HG03342 (cell line): ENCODE data around the gene PLEKHH2.
"Not testable (repeated sequence)": the region's sequence is repeated elsewhere in the genome, so short reads cannot be mapped to it uniquely, and the experiment has no call there.

Source experiments
- ATAC-seq: cut with Tn5 transposase; IDR thresholded peaks from one replicate; pipeline ENCODE4 v1.9.1; 2021; ENCODE audit warnings: mild to moderate bottlenecking, moderate library complexity; ENCODE audit not compliant: unreplicated experiment

Gene PLEKHH2

DNA sequence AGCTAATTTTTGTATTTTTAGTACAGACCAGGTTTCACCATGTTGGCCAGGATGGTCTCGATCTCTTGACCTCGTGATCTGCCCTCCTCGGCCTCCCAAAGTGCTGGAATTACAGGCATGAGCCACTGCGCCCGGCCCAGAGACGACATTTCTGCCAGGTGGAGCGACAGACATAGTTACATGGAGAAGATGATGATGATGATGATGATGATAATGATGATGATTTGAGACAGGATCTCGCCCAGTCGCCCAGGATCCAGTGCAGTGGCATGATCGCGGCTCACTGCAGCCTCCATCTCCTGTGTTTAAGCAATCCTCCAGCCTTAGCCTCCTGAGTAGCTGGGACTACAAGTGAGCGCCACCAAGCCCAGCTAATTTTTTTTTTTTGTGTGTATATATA lies 907 bp upstream of the PLEKHH2 start:
- not testable (repeated sequence) for ATAC-seq

DNA sequence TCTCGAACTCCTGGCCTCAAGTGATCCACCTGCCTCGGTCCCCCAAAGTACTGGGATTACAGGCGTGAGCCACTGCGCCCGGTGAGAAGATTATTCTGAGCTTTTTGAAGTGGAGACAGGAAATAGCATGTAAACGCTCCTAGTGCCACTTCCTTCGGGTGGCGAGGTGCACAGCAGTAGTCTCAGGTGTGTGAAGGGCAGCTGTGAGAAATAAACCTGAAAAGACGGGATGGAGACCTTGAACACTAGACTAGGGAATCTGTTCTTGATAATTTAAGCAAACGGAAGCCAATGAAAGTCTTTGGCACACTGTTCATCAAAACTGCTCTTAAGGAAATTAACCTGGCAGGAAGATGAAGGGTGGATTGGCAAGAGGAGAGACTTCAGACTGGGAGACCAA lies 439 bp upstream of the PLEKHH2 start:
- no peak for ATAC-seq

DNA sequence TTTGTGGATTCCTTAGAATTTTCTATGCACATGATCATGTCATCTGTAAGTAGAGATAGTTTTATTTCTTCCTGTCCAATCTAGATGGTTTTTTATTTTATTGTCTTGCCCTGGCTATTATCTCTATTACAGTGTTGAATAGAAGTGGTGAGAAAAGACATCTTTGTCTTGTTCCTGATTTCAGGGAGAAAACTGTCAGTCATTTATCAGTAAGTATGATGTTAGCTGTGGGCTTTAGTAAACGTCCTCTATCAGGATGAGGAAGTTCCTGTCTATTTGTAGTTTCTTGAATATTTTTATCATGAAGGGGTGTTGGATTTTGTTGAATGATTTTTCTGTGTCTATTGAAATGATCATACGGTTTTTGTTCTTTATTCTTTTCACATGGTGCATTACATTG lies 5.3 kb downstream of the PLEKHH2 start:
- no peak for ATAC-seq

DNA sequence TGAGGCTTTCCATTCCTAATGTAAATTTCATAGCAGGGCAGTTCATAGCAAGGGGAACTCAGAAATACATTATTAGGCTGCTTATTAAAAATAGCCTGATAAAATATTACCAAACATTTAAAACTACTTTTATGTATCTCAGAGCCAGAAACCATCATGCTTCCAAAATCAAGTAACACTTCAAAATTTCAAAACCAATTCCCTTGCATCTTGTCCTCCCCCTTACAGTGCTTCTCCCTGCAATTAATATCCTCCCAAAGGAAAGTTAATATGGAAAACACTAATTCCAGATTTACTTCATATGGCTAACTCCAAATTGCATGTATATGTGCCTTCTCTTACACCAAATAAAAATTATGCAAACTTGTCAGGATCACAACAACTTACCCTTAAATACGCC lies 6.6 kb downstream of the PLEKHH2 start:
- no peak for ATAC-seq

DNA sequence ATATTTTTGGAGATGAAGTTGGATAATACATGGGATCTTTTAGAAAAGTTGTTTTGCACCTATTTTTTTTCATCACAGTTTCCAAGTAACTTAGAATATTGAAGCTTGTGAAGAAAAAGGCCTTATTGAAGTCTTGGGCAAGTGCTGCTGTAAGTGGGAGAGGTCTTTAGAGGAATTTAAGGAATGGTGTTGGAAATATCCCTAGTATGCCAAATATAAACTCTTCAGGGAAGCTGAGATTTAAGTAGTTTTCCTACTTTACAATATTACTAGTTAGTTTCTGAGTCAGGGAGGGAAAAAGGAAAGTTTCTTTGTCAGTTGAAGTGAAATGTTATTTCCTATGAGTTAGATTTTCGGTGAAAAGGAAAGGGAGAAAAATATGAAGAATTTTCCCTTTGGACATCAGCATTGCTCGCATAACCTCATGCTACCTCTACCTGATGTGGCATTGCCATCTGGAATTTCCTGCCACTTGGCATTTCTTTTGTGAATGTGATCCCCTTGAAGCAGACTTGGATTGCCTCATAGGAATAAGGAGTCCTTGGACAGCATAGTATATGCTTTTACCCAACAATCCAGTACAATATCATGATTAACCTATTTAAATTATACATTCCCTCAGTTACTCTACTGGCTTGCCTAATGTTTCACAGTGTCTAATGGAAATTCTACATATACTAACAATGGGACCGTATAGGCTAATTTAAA lies 12.1 kb downstream of the PLEKHH2 start:
- no peak for ATAC-seq

DNA sequence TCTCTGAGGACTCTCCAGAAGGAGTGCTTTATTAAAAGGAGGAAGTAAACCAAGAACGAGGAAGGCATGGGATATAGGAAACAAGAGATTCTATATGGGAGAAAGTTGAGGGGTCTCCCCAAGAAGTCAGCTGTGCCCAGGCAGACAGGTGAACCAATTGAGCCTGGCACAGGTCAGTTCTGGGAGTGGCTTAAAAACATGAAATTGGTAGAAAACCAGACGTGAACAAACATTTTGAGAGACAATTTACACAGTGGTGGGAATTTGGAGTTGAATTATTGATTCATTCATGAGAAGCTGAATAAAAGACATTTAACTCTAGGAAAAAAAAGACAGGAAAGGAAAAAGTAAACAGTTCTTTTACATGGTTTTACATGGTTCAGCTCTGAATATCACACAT lies 16.4 kb downstream of the PLEKHH2 start:
- no peak for ATAC-seq

DNA sequence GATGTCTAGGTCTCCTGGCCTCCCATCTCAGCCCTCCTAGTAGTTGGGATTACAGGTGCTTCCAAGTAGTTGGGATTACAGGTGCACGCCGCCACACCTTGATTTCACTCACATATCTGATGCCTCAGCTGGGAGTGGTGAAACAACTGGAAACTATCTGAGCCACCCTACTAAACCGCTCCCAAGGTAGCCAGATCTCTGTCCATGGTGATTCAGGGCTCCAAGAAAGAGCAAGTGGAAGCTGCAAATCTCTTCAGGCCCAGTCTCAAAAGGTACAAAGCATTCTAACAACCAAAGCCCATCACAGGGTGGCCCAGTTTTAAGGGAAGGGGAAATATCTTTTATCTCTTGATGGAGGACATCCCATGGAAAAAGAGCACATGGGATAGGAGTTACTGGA lies 20.2 kb downstream of the PLEKHH2 start:
- no peak for ATAC-seq

DNA sequence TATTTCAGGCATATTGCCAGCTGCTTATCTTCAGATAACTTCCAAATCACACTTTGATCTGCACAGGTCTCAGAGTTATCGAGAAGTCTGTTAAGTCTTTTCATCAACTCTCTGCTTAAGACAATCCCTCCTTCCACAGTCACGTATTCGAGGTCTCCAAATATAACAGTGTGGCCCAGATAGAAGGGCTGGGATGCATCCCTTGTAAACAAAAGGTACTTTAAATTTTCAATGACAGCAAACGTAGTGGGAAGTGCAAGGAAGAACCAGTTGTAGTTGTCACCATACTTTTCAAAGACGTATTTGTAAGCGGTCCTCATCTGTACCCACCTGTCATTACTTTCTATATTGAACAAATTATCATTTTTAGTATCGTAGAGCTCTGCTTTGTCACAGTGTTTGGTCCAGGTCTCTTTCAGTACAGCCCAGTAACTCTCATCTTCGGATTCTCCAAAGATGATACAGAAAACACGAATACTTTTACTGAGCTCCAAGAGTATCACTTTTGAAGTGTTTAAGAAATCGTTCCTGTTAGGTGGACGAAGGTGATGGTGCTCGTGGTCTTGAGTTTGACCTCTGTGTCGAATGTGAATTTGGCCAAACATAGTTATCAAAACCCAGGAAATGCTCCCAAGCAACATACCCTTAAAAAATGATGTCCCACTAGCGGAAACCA lies 38.7 kb downstream of the PLEKHH2 start:
- ATAC-seq = no peak

DNA sequence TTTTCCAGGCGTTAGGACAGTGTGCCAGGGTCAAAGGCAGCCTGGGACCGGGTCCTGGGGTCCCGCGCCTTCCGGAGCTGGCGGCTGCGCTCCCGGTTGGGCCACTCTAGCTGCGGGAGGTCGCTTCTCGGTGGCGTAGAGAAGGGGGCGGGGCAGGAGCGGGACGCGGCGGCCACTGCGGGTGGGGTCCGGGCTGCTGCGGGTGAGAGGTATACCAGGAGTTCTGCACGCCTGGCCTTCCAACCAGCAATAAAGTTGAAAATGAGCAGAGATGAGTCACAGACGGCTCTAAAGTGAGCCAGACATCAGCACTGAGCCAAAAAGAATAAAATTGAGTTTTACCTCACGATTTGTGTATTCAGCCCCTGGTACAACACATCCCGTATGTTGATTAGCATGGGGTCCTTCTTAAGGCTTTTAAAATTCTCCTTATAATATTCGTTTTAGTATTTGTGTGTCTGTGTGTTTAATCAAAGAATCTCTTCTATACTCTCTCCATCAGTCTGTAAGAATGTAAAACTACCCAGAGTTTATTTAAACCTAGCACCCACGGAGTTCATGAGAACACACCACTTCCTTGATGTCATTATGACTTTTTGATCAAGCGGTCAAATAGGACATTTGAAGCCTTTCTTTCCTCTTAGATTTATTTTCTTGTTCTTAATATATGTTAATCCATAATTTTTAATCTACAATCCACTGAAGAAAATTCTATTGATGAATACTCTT lies 39.4 kb downstream of the PLEKHH2 start, which contains the start of gene C1GALT1C1L:
C1GALT1C1L (minus strand) TSS at position 108 of the 729 bp plus-strand sequence; CDS start at position 1, 107 bp downstream.
- no peak for ATAC-seq

DNA sequence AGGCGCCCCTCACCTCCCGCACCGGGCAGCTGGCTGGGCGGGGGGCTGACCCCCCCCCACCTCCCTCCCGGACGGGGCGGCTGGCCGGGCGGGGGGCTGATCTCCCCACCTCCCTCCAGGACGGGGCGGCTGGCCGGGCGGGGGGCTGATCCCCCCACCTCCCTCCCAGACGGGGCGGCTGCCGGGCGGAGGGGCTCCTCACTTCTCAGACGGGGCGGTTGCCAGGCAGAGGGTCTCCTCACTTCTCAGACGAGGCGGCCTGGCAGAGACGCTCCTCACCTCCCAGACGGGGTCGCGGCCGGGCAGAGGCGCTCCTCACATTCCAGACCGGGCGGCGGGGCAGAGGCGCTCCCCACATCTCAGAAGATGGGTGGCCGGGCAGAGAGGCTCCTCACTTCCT lies 40.7 kb downstream of the PLEKHH2 start:
- ATAC-seq = not testable (repeated sequence)

DNA sequence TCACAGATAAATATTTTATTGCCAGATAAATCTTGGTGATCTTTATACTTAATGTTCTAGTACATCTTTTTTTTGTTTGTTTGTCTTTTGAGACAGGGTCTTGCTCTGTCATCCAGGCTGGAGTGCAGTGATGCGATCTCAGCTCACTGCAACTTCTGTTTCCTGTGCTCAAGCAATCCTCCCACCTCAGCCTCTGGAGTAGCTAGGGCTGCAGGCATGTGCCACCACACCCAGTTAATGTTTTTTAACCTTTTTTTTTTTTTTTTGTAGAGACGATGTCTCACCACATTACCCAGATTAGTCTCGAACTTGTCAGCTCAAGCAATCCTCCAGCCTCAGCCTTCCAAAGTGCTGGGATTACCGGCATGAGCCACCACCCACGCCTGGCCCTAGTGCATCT lies 48.3 kb downstream of the PLEKHH2 start:
- ATAC-seq = no peak

DNA sequence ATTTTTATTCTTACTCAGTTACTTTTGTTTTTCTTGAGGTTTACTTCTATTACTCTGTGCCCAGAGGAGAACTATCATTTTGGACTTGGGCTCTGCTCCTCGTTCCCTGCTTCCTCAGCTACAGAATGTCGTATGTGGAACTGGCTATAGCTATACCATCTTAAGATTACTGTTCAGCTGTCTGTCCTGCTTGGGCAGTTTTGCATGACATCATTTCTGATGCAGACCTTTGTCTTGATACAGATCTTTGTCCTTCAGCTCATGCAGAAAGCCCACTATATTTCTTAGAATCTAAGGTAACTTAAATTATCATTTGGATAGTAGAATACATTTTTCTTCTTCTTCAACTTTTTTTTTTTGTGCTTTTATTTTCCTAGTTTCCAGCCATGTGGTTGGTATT lies 52.9 kb downstream of the PLEKHH2 start:
- ATAC-seq = no peak

DNA sequence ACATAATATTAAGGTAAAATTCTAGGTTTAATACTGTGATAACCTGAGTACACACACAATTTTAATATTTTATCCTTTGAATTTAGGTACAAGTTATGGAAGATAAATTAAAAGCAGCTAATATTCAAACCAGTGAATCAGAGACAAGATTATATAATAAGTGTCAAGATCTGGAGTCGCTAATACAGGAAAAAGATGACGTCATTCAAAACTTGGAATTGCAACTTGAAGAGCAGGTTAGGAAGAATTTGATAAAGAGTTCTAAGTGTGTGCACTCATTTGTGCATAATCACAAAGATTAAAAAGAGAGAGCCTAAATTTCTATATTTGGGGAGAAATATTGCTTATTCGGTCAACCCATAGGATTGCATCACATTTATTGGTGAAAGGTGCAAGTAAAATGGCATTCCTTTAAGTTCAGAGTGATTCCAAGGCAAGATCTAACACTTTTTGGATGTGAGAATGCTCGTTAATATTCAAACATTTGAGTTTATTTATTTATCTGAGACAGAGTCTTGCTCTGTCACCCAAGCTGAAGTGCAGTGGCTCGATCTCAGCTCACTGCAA lies 55.5 kb downstream of the PLEKHH2 start:
- ATAC-seq = no peak

DNA sequence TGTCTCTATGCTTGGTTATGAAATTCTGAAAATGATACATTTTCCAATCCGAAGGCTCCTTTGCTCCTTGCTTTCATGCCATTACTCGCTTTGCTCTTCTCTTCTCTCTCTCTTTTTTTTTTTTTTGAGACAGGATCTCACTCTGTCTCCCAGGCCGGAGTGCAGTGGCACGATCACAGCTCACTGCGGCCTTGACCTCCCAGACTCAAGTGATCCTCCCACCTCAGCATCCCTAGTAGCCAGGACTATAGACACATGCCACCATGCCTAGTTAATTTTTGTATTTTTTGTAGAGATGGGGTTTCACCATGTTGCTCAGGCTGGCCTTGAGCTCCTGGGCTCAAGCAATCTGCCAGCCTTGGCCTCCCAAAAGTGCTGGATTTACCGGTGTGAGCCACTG lies 61.1 kb downstream of the PLEKHH2 start:
- ATAC-seq = not testable (repeated sequence)

DNA sequence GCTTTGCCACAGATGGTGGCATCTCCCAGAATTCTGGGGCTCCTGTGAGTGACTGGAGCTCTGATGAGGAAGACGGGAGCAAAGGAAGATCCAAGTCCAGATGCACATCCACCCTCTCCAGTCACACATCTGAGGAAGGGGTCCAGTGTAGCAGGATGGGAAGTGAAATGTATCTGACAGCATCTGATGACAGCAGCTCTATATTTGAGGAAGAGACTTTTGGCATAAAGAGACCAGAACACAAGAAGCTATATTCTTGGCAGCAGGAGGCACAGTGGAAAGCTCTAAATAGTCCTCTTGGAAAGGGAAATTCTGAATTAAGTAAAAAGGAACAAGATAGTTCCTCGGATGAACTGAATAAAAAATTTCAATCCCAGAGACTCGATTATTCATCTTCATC lies 62.7 kb downstream of the PLEKHH2 start:
- ATAC-seq = no peak

DNA sequence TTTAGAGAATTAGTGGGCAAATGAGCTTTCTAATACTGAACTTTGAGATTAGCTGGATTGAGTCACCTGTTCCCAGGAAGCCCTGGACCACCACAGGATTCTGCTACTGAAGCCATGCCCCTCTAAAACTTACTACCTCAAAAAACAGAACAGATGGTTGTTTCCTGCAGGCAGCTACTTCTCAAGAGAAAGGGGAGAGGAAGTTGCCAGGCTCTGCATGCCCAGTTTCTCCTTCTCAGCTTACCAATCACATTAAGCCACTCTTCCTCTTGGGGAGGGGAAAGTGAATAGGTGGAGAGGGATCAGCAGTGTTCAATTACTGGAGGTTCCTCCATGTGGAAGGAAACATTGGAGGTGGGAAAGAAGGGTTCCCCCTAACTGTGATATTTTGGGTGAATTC lies 64.1 kb downstream of the PLEKHH2 start:
- no peak for ATAC-seq

DNA sequence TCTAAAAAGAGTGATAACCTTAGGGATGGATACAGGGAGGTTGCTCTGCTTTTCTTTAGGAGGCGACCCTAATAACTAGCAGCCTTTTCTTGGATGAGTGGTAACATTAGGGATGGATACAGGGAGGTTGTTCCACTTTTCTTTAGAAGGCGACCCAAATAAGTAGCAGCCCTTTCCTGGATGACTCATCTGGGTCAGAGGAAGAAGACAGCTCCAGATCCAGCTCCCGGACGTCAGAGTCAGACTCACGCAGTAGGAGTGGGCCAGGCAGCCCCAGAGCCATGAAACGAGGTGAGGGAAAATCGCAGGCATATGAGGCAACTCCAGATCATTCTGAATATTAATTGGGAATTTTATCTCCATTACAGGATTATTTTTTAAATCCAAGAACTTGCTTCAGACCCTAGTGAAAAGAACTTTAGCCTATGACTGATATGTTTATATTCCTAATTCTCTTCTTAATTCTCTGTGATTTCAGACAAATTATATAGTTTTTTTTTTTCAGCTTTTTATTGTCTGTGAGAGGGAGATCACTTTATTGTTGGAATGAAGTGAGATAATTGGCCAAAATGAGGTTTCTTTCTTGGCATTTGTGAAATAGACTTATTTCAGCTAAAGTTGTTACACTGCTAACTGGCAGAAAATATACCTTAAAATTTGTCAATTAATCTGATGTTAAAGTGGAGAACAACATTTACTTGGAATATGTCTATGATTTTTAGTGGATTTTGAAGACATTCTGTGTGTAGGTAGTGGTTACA lies 70.4 kb downstream of the PLEKHH2 start:
- no peak for ATAC-seq

DNA sequence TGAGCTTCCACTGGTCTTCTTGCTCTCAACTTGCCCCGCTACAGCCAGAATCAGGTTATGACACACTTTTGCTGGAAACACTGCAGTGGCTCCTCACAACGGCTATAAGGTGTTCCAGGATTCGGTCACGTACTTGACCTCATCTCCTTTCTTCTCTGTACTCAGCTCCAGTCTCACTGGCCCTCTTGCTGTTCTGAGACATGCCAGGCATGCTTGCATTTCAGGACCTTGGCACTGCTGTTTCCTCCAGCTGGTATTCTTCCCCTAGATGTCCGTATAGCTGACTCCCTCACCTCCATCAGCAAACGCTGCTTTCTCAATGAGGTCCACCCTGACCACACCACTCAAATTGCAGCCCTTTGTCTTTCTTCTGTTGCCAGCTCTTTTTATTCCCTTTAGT lies 71.1 kb downstream of the PLEKHH2 start:
- no peak for ATAC-seq

DNA sequence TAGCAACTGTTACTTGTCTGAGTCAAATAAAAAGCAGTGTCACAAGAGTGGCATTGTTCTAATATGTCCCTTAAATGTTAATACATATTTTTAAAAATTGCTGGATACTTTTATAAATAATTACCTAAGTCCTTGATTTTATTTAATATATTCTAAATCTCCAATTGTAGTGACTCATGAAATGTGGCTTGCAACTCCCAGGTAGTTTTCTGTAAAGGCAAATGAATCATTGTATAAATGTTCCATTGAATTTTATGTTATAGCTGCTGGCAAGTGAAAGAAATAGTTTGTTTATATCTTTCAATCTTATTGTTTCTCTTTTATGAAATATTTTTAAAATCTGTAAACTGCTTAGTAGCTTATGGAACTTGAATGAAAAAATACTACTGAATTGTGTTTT lies 71.8 kb downstream of the PLEKHH2 start:
- no peak for ATAC-seq

DNA sequence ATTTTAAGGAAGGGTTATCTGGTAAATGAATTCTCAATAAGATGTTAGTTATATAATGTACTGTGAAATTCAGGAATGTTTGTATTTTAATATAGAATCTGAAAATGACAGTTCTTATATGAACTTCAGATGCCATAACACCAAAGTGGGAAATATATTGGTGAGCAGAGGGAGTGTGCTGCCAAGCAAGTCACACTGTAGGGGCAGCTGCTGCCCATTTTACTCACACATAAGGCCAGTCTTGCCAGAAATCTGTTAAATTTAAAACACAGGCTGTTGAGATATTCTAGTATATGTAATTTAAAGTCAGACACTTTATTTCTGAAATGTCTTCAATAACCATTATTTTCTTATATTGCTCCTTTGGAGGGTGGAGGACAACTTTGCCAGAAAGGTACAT lies 73.8 kb downstream of the PLEKHH2 start:
- ATAC-seq = no peak

DNA sequence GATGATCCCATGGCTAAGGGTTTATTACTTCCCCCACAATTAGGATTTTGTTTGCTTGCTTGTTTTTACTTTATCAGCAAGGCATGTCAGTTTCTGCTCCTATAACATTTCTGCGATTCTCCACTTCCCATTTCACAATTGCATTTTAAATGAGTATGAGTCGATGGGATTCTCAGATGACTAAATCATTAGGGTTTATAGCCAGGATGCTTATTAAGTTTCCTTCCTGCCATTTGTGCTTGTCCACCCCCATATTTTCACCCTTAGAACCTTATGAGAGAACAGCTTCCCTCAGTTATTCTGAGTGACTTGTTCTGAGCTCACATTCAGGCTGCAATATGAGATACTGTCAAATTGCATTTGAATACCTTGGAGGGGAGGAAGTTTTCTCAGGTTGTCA lies 77.1 kb downstream of the PLEKHH2 start:
- ATAC-seq = no peak
